Measurements from ENCODE around the gene ARHGEF38. TPM values are rescaled to one million over a fixed set of nuclear protein-coding genes. Genes with fewer than 3 reads are reported as not detected.
"Not testable (repeated sequence)": the region's sequence is repeated elsewhere in the genome, so short reads cannot be mapped to it uniquely, and the experiment has no call there.

ARHGEF38 gene
- polyA plus RNA-seq, 1 donor from 2014 or later, result not detected

DNA sequence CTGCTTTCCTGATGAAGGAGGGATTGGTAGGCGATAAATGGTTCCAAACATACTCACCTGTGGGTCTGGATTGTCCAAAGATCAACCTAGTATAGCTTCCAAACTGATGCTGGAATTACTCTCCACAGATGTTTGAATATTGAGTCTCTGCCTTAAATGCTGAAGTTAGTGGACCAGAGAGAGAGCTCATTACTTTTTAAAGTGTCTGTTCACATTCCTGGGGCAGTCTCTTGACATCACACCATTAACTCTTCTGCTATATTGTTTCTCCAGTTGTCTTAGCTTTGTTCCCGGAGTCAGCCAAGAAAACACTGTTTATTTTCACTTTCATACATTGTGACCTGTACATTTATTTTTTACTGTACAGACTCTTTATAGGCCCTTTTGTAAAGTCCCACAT lies 35.4 kb downstream of the ARHGEF38 start:
- H3K27ac Mint-ChIP-seq, result no peak overlapping the region
- no peaks in the 10 kb centered on the region for H3K36me3 Mint-ChIP-seq
- peaks cover under 1% of the 10 kb centered on the region for H3K27me3 Mint-ChIP-seq
- H3K4me3 Mint-ChIP-seq, result no peak overlapping the region
- no peaks in the 10 kb centered on the region for H3K9me3 Mint-ChIP-seq
- no peaks in the 10 kb centered on the region for H3K4me1 Mint-ChIP-seq

DNA sequence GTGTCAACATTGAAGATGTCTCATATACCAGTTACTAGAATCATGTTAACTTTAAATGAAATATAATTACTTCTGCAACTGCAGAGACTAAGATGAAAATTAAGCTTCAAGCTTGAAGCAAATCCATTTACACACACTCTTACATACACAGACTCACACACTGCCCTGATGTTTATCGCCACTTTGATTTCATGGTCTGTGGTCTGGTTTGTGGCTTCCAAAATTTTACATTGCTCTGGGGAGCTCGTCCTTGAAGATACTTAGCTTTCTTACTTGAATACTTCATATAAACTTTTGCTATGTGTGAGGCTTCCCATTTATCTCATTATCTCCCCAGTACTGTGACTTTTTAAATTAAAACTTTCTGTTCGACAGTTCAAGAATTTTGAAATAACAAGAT lies 35.8 kb downstream of the ARHGEF38 start:
- H3K4me1 Mint-ChIP-seq, result no peaks in the 10 kb centered on the region
- peaks cover 1% of the 10 kb centered on the region for H3K27me3 Mint-ChIP-seq
- H3K27ac Mint-ChIP-seq, result no peak overlapping the region
- no peaks in the 10 kb centered on the region for H3K36me3 Mint-ChIP-seq
- H3K4me3 Mint-ChIP-seq, result no peak overlapping the region
- no peaks in the 10 kb centered on the region for H3K9me3 Mint-ChIP-seq

DNA sequence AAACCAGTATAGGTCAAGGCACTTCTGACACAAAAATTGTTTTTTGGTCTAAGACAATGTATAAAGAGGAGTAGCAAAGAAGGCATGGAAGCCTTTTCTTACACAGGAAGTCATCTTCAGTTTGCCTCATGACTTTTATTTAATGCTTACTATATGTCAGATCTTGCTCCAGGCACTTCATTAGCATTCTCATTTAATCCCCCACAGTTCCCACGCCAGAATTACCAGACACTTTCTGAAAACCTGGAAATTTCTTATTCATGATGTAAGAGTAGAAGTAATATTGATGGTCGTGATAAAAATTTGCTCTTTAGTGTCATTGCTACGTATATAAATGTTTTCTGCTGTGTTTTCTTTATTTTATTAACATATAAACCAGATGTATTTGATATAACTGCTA lies 39.2 kb downstream of the ARHGEF38 start:
- peaks cover 1% of the 10 kb centered on the region for H3K27me3 Mint-ChIP-seq

DNA sequence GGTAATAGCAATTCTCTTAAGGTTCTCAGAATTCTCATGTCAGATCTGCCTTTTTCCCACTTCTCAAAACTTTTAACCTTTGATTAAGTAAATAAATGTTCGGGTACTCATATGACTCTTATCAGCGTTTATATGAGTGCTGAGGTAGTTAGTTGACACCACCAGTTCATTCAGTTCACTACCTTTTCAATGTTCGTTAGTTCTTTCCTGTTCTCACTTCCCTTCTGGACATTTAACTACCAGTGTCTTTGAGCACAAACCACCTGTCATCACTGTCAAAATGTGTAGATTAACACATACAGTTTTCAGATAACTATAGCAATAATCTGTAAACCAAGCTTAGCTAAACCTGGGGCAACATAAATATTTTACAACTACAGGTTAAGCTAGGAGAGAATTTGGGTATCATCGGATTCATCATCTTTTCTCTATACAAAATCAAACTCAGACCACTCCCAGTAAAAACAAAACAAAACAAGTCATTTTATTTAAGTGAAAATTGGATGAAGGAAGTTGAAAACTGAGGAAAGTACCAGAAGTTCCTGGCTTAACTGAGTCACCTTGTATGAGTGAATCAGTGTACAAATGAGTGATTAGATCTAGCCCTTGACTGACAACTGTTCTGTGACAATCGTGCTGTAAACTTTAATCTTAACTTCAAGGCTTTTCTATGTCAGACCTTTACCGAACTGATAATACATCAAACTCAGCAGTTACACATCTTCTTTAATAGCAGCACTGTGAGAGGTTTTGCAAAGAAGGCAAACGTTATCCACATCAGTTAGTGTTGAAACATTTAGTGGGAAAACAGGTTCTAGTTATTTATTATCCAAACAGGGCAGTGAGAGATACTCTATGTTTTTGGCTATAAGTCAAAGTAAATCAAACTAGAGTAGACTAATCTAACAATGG lies 41.9 kb downstream of the ARHGEF38 start:
- H3K4me1 Mint-ChIP-seq, result peaks cover 7 to 11% (median 7%) of the 10 kb centered on the region in 3 donors
- H3K27me3 Mint-ChIP-seq, result peaks cover 1% of the 10 kb centered on the region
- no peak overlapping the region for H3K4me3 Mint-ChIP-seq
- H3K36me3 Mint-ChIP-seq, result no peaks in the 10 kb centered on the region
- H3K9me3 Mint-ChIP-seq, result no peaks in the 10 kb centered on the region
- H3K27ac Mint-ChIP-seq, result no peak overlapping the region

More for the DNA sequence above, 39.2 kb downstream of the ARHGEF38 start:
- Mint-ChIP-seq H3K4me3 (no peak overlapping the region), H3K9me3 (no peaks in the 10 kb centered on the region), H3K27ac (no peak overlapping the region), H3K36me3 (no peaks in the 10 kb centered on the region), H3K4me1 (peaks cover 7 to 11% (median 7%) of the 10 kb centered on the region in 3 donors)

DNA sequence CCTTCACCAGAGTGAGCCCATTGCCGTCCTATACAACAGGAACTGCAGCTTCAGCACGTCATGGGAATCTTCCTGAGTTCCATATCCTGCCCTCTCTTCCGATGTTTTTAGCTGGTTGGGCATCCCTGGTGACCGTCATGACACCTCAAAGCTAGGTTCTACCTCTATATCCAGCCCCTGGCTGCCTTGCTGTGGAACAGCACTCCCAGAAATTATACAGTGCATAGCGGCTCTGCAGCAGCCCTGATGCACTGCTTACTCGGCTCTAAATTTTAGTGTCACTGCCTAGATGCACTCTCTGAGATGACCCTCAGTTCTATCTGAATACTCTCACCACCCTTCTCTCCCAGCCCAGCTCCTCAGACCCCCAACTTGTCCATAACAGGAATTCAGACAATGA lies 44.3 kb downstream of the ARHGEF38 start:
- no peaks in the 10 kb centered on the region for H3K36me3 Mint-ChIP-seq
- peaks cover 1% of the 10 kb centered on the region for H3K27me3 Mint-ChIP-seq
- no peak overlapping the region for H3K4me3 Mint-ChIP-seq
- H3K4me1 Mint-ChIP-seq, result peaks cover 7 to 11% (median 7%) of the 10 kb centered on the region in 3 donors
- H3K9me3 Mint-ChIP-seq, result no peaks in the 10 kb centered on the region
- H3K27ac Mint-ChIP-seq, result no peak overlapping the region

DNA sequence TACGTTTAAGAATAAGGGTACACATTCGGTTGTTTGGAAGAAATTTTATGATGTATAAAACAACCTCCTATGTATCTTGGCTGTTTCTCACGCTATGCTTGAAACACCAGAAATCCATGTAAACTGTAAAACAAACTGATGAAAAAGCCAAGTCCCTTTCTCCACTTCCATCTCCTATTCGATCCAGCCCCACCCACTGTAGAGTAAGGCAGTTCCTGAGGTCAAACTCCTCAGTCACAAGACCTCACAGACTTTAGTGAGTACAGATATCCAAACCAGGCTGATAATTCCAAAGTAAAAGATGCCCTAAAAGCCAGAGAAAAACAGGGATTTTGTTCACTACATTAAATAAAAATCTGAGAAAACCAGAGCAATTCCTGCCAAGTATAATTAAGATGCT lies 45.6 kb downstream of the ARHGEF38 start:
- Mint-ChIP-seq H3K9me3 (no peaks in the 10 kb centered on the region), H3K36me3 (no peaks in the 10 kb centered on the region), H3K4me1 (peaks cover 7 to 11% (median 7%) of the 10 kb centered on the region in 3 donors), H3K4me3 (no peak overlapping the region), H3K27me3 (no peaks in the 10 kb centered on the region), H3K27ac (no peak overlapping the region)

DNA sequence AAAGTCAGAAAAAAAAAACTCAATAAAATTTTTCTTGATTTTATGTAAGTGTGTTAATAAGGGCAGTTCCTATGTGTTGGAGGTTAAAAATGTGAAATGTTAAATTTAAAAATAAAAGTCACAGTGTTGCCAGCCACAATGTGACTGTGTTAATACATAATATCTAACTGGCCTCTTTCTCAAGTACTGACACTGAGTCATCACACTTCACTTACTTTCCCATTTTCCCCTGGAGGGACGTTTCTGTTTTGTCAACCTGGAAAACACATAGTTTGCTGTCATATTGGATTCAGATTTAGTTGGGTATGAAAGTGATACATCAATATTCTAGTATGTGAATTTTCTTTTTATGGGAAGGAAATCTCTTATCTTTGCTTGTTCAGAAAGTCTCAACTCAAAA lies 46.4 kb downstream of the ARHGEF38 start:
- Mint-ChIP-seq H3K27ac (no peak overlapping the region), H3K4me1 (peaks cover 7 to 10% (median 7%) of the 10 kb centered on the region in 3 donors), H3K9me3 (no peaks in the 10 kb centered on the region)

DNA sequence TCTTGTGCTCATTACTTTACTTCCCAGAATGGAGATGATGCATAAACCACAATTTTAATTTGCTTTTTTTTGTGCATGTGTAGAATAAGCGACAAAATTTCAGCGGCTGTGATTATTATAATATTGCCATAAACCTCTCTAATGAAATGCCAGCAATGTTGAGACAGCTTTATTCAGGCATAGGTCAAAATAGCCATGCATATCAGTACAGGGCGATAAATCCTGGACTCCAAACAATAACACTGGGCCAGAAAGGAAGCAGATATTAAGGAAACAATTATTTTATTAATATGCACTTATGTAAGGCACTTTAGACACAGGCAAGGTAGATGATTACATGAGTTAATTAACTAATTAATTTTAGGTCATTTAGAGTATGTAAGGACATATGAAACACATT lies 47.1 kb downstream of the ARHGEF38 start:
- Mint-ChIP-seq H3K36me3 (no peaks in the 10 kb centered on the region), H3K4me1 (peaks cover 3% of the 10 kb centered on the region in 3 donors)

More for the DNA sequence above, 46.4 kb downstream of the ARHGEF38 start:
- Mint-ChIP-seq H3K4me3 (no peak overlapping the region), H3K27me3 (no peaks in the 10 kb centered on the region), H3K36me3 (no peaks in the 10 kb centered on the region)

DNA sequence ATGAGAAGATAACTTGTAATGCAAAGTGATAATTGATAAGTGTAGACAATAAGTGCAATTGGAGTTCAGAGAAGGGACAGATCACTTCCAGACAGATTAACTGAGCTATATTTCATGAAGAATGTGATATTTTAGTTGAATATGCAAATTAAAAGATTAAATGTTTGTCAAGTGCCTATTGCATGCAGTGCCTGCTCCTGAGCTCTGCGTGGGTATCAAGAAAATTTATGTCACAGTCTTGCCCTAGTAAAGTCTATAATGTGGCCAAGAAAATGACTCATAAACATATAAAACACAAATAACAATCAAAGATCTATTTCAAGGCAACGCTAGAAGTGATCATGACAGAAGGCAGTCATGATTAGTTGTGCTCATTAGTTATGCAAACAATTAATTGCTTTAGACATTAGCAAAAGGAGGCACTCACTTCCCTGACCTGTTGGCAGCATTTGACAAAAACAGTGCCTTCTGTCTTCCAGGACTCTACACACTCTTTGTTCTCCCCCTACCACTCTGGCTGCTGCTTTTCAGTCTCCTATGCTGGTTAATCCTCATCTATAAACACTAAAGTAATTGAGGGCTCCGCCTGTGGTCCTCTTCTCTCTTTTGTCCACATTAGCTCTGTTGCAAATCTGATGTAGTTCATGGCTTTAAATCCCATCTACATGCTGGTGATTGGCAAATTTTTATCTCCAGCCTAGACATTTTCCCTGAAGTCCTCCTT lies 47.7 kb downstream of the ARHGEF38 start:
- Mint-ChIP-seq H3K4me3 (no peak overlapping the region), H3K36me3 (no peaks in the 10 kb centered on the region), H3K9me3 (no peaks in the 10 kb centered on the region), H3K4me1 (no peaks in the 10 kb centered on the region), H3K27ac (no peak overlapping the region), H3K27me3 (no peaks in the 10 kb centered on the region)

More for the DNA sequence above, 47.1 kb downstream of the ARHGEF38 start:
- Mint-ChIP-seq H3K27me3 (no peaks in the 10 kb centered on the region), H3K9me3 (no peaks in the 10 kb centered on the region), H3K4me3 (no peak overlapping the region), H3K27ac (no peak overlapping the region)

DNA sequence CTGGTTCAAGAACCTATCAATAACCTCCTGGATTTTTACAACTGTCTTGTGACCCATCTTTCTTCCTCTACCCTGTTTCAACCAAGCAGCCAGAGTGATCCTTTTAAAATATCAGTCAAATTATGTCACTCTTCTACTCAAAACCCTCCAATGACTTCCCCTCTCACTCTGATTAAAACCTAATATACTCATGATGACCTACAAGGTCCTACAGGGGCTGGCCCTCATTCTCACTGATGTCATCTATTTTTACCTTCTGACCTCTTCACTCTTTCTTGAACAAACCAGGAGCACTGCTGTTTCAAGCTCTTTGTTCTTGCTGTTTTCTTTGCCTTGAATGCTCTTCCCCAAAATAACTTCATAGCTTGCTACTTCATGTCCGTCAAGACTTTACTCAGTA lies 48.5 kb downstream of the ARHGEF38 start:
- Mint-ChIP-seq H3K27ac (no peak overlapping the region), H3K27me3 (no peaks in the 10 kb centered on the region), H3K4me1 (no peaks in the 10 kb centered on the region), H3K4me3 (no peak overlapping the region), H3K36me3 (no peaks in the 10 kb centered on the region), H3K9me3 (no peaks in the 10 kb centered on the region)

DNA sequence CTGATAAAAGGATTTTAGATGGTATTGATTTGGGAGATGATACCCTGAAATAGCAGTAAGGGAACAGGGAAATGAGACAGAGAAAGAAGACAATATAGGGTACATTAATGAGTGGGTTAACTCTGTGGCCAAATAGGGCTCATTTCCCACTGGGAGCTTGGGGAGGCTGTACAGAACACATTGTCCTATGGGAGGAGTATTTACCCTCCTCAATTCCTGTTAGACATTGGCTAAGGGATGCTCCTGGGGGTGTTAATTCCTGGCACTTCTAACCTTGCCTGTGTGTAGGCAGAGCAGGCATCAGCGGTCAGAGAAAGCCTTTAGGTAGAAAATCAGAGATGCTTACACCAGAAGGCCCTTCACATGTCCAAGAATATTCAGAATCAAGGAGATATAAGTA lies 49.0 kb downstream of the ARHGEF38 start:
- Mint-ChIP-seq H3K4me3 (no peak overlapping the region), H3K27me3 (no peaks in the 10 kb centered on the region), H3K36me3 (no peaks in the 10 kb centered on the region), H3K9me3 (no peaks in the 10 kb centered on the region), H3K27ac (no peak overlapping the region), H3K4me1 (no peaks in the 10 kb centered on the region)

DNA sequence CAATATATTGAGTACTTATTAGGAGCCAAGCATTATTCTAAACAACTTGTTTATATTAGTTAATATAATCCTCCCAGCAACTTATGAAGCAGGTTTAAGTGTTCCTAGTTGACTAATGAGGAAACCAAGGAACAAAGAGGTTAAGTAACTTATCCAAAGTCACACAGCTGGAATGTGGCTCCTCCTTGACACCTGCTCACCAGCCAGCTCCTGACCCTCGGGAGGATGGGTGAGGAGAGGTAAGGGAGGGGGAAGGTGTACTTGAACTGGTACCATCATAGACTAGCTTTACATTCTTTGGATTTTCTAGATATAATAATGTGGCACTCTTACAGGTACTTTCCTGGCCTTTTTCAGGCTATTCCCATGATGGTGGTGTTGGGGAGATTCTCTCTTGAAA lies 50.7 kb downstream of the ARHGEF38 start:
- no peak overlapping the region for H3K27ac Mint-ChIP-seq
- H3K27me3 Mint-ChIP-seq, result no peaks in the 10 kb centered on the region
- H3K4me1 Mint-ChIP-seq, result no peaks in the 10 kb centered on the region
- H3K36me3 Mint-ChIP-seq, result no peaks in the 10 kb centered on the region
- H3K4me3 Mint-ChIP-seq, result no peak overlapping the region
- no peaks in the 10 kb centered on the region for H3K9me3 Mint-ChIP-seq

DNA sequence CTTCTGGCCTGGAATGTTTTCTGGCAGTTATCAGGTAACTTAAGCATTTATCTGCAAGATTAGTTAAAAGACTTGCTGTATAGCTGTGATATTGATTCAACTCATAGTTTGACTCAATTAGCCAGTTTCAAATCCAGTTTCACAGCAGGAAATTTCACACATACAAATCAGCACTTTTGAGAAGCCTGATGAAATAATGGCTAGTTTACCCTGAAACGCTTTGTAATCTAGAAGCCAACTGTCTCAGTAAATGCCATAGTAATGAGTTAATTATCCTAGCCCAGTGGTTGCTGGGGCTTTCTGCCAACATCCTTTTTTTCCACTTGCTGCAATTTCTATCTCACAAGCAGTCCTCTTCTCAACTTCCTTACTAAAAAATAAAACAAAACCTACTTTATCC lies 53.1 kb downstream of the ARHGEF38 start:
- Mint-ChIP-seq H3K27ac (no peak overlapping the region), H3K4me3 (no peak overlapping the region), H3K4me1 (no peaks in the 10 kb centered on the region), H3K27me3 (no peaks in the 10 kb centered on the region), H3K36me3 (no peaks in the 10 kb centered on the region), H3K9me3 (peaks cover 0 to 5% (median 2%) of the 10 kb centered on the region in 3 donors)

DNA sequence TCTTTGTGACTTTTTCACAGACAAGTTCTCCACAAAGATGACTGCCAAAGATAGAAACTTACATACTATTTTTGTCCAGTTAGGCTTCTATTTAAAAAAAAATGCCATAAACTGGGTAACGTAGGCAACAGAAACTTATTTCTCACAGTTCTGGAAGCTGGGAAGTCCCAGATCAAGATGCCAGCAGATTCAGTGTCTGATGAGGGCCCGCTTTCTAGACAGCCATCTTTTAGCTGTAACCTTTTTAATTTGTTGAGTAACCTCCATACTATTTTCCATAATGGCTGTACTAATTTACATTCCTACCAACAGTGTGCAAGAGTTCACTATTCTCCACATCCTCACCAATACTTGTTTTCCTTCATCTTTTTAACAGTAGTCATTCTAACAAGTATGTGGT lies 55.5 kb downstream of the ARHGEF38 start:
- Mint-ChIP-seq H3K4me1 (no peaks in the 10 kb centered on the region), H3K27me3 (peaks cover 3% of the 10 kb centered on the region), H3K4me3 (no peak overlapping the region), H3K27ac (no peak overlapping the region), H3K9me3 (peaks cover 0 to 5% (median 2%) of the 10 kb centered on the region in 3 donors), H3K36me3 (no peaks in the 10 kb centered on the region)

DNA sequence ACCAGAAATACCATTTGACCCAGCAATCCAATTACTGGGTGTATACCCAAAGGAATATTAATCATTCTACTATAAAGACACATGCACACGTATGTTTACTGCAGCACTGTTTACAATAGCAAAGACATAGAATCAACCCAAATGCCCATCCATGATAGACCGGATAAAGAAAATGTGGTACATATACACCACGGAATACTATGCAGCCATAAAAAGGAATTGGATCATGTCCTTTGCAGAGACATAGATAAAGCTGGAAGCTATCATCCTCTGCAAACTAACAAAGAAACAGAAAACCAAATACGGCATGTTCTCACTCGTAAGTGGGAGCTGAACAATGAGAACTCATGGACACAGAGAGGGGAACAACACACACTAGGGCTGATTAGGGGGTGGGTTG lies 57.4 kb downstream of the ARHGEF38 start:
- not testable (repeated sequence) for H3K27me3 Mint-ChIP-seq, H3K4me3 Mint-ChIP-seq, H3K27ac Mint-ChIP-seq, H3K36me3 Mint-ChIP-seq, H3K4me1 Mint-ChIP-seq, H3K9me3 Mint-ChIP-seq

All from IgD-negative memory B cell (primary cell).